ENCODE data around the gene MOSMO.
A peak's percentile ranks its signal among the peaks of the same experiment; 100 is the strongest.
"Not testable (repeated sequence)": the region's sequence is repeated elsewhere in the genome, so short reads cannot be mapped to it uniquely, and the experiment has no call there.

MOSMO gene

DNA sequence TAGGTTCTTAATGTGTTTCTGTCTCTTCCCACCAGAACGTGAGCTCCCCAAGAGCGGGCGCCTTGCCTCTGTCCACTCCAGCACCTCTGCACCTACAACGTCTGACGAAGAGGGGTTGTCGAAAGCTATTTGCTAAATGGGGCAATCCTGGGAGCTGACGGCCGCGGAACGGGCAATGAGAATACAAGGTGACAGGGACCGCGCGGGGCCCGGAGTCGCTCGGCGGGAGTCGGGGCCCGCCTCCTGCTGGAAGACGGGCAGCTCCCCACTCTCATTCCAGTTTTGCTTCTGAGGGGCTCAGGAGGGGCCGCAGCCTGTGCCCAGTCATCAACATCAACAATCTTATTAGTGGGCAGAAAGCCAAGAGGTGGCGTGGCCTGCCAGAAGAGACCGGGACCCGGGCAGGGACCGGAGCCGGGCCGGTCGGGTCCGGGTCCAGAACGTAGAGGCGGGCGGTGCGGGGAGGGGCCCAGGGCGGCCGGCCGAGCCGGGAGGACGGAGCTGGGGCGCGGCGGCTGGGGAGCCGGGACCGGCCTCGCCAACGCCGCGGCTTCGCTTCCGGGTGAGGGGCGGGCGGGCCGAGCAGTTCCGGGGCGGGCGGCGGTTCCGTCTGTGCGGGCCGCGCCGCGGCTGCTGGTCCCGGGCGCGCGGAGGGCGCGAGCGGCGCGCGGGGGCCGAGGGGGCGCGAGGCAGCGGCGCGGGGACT lies at the start of gene MOSMO:
MOSMO (plus strand) TSS at position 603 of the 706 bp plus-strand sequence. CDS start 191 bp downstream, outside the sequence.
- DNase-seq: peak; percentile 18 to 20

DNA sequence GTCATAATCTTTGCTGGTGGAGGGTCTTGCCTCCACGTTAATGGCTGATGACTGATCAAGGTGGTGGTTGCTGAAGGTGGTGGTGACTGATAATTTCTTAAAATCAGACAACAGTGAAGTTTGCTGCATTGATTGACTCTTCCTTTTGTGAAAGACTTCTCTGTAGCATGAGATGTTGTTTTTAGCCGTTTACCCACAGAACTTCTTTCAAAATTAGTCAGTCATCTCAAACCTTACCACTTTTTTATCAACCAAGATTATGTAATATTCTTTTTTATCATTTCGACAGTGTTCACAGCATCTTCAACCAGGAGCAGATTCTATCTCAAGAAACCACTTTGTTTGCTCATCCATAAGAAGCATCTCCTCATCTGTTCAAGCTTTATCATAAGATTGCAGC lies 48.9 kb upstream of the MOSMO start:
- no peak for DNase-seq

- DNase-seq: no peak
Observed at GRCh38 chr16:21962475-21962874, 45.4 kb upstream of the MOSMO start.

- DNase-seq: no peak
Observed at GRCh38 chr16:21963887-21964286, 44.0 kb upstream of the MOSMO start.

GRCh38 chr16:21964353-21964752 lies 43.6 kb upstream of the MOSMO start:
- no peak for DNase-seq

GRCh38 chr16:21971856-21972255 lies 36.1 kb upstream of the MOSMO start:
- no peak for DNase-seq

GRCh38 chr16:21973945-21974344 lies 34.0 kb upstream of the MOSMO start:
- DNase-seq: no peak

GRCh38 chr16:21980032-21980431 lies 27.9 kb upstream of the MOSMO start:
- DNase-seq: no peak

DNA sequence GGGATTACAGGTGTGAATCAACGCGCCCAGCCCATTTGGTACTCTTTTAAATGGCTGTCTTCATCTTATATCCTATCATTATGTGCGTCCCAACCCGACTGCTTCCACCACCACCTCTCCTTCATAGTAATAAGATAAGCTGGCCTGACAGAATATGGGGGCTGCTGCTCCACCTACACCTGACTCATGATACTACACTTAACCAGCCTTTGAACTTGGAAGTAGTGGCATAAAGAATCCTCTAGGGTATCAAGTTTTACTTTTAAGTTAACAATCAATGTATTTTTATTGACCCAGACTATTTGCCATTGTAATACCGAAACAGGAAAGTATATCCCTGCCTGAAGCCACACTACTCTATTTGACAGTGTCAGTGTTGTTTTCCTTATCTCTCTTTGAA lies 25.8 kb upstream of the MOSMO start:
- no peak for DNase-seq

- no peak for DNase-seq
Observed at GRCh38 chr16:21984062-21984461, 23.8 kb upstream of the MOSMO start.

GRCh38 chr16:21985524-21985923 lies 22.4 kb upstream of the MOSMO start:
- no peak for DNase-seq

DNA sequence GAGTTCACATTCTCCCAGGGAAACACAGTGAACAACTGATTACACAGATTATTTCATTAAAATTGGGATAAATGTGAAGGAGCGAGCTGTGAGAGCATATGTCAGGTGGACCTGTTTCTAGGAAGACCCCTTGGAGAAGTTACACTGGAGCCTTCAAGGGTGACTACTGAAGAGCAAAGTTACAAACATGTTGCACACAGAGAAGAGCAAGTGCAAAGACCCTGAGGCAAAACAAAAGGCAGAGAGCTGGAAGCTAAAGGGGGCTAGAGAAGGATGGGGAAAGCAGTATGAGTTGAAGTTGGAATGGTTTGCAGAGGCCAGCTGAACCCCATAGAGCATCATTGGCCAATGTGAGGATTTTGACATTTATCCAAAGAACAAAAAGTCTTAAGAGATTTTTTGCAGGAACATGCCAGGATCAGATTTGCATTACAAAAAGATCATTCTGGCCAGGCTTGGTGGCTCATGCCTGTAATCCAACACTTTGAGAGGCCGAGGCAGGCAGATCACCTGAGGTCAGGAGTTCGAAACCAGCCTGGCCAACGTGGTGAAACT lies 21.1 kb upstream of the MOSMO start:
- DNase-seq: no peak

GRCh38 chr16:21987498-21987897 lies 20.4 kb upstream of the MOSMO start:
- DNase-seq: no peak

GRCh38 chr16:21989133-21989532 lies 18.8 kb upstream of the MOSMO start:
- DNase-seq: no peak

- DNase-seq: no peak
Observed at GRCh38 chr16:21989751-21990150, 18.2 kb upstream of the MOSMO start.

GRCh38 chr16:21990381-21990944 lies 17.4 kb upstream of the MOSMO start:
- no peak for DNase-seq

GRCh38 chr16:21991621-21992020 lies 16.3 kb upstream of the MOSMO start:
- no peak for DNase-seq

GRCh38 chr16:21994856-21995465 lies 12.9 kb upstream of the MOSMO start:
- DNase-seq: no peak

GRCh38 chr16:21996923-21997696 lies 10.8 kb upstream of the MOSMO start:
- DNase-seq: no peak

DNA sequence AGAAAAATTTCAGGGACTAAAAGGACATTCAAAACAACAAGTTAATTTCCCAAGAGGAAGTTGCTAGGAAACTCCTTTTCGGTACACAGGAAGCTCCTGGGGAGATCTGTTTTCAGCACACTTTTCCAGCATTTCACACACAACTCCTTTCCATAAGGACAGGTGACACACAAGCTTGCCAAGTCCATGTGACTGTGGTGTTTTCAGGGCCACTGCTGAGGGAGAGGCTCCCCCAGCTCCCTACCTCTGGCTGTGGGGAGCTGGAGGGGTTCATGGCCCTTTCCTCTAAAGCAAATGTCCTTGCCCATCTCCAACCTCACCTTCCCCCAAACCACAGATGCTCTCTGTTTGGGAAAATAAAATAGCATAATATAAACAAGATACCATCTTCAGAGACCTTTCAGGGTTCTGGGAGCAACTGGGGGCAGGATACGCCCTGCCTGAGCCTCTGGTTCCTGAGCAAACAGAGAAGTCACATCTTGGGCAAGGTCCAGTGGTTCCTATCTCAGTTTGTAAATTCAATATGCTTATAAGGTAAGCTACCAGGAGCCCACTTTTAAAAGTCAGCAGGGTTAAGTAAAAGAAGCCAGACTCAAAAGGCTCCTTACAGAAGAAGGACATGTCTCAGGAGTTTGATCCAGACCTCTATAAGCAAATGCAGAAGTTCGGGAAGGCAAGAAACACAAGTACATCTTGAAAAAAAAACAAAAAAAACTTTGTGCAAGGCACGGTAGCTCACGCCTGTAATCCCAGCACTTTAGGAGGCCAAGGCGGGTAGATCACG lies 10.0 kb upstream of the MOSMO start:
- no peak for DNase-seq

GRCh38 chr16:22001591-22001990 lies 6.3 kb upstream of the MOSMO start:
- no peak for DNase-seq

GRCh38 chr16:22002047-22002446 lies 5.9 kb upstream of the MOSMO start:
- not testable (repeated sequence) for DNase-seq

DNA sequence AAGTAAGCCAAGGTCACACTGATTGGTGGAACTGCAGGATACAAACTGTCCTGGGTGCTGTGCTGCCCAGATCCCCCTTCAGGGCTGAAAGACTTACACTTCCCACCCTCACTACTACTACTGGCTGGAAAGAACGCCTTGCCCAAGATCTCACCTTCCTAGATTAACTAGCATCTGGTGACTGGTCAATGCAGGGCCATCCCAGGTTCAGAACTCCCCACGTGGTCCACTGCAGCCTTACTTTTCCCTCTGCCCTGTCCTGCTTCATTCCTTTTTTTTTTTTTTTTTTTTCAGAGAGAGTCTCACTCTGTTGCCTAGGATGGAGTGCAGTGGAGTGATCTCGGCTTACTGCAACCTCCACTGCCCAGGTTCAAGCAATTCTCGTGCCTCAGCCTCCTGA lies 4.7 kb upstream of the MOSMO start:
- DNase-seq: no peak
